Measurements from ENCODE around the gene KCNJ13.

- no peak for TF ChIP-seq CTCF (IDR thresholded peaks at IDR 0.05; ENCODE audit: low read depth, low read length)
- TF ChIP-seq EZH2phosphoT487 (IDR thresholded peaks at IDR 0.05; ENCODE audit: low read depth): no peak
Measured at GRCh38 chr2:232741294-232741693, 35.1 kb downstream of the KCNJ13 start.
